Measurements from ENCODE around the gene KHDRBS1.
"Not testable (repeated sequence)": the region's sequence is repeated elsewhere in the genome, so short reads cannot be mapped to it uniquely, and the experiment has no call there.

KHDRBS1 gene, protein sequence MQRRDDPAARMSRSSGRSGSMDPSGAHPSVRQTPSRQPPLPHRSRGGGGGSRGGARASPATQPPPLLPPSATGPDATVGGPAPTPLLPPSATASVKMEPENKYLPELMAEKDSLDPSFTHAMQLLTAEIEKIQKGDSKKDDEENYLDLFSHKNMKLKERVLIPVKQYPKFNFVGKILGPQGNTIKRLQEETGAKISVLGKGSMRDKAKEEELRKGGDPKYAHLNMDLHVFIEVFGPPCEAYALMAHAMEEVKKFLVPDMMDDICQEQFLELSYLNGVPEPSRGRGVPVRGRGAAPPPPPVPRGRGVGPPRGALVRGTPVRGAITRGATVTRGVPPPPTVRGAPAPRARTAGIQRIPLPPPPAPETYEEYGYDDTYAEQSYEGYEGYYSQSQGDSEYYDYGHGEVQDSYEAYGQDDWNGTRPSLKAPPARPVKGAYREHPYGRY

DNA sequence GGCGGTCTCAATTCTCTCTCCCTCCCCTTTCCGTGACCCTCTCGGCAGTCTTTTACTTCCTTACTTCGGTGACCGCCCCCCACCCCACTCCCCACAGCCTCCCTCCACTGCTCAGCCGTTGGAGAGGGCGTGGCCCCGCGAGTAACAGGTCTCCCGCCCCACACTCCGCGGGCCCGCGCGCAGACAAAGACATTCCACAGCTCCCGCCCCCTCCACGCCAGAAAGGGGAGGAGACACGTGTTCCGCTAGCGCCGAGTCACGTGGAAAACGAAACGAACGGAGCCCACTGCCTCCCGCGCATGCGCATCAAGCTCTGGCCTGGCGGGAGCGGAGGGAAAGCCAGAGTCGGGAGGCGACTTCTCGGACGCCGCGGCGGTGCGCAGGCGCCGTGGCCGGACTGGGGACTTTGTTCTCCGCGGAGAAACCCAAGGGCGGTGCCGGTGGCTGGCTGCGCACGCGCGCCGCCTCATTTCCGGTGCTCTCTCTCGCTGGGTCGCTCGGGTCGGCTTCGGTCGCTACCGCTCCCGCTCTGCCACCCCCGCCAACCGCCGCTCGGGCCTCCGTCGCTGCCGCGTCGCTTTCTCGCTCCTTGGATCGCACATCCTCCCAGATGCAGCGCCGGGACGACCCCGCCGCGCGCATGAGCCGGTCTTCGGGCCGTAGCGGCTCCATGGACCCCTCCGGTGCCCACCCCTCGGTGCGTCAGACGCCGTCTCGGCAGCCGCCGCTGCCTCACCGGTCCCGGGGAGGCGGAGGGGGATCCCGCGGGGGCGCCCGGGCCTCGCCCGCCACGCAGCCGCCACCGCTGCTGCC lies at the start of gene KHDRBS1:
Gene KHDRBS1 (plus strand): TSS at position 483 of the 813 bp plus-strand sequence. CDS start 128 bp downstream, at position 611.
- peak; percentile 99 for DNase-seq (ENCODE audit: low read depth)

DNA sequence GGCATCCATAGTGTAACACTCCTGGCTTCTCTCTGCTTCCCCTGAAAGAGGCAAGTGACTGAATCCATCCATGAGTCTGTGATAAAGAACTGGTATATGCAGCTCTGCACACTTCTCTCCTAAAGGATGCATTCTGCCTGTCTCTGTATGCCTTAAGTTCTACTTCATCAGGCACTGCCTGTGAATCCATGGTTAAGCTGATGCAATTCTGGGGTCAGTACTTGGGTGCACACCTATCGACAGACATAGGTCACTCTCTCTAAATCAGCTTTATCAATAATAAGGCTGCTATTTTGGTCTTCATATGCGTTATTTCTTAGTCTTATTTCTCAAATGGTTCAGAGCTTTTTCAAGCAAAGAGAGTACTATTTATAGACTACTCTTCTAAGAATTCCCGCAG lies 42.8 kb upstream of the KHDRBS1 start:
- DNase-seq (ENCODE audit: low read depth): no peak

DNA sequence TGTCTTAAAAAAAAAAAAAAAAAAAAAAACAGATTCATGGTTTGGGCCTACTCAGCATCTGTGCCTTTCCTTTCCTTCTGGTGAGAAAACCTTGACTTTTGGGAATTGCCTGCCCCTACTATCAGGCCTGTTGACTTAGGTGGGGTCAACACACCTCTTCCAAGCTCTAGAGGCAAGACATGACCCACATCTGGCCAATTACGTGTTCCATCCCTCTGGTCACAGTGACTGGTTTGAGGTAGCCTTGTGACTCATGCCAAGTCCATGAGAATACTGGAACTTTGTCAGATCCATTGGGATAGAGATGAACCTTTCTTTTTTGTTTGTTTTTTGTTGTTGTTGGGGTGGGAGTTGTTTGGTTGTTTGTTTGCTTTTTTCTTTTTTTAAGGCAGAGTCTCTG lies 37.3 kb upstream of the KHDRBS1 start:
- DNase-seq (ENCODE audit: low read depth): no peak

DNA sequence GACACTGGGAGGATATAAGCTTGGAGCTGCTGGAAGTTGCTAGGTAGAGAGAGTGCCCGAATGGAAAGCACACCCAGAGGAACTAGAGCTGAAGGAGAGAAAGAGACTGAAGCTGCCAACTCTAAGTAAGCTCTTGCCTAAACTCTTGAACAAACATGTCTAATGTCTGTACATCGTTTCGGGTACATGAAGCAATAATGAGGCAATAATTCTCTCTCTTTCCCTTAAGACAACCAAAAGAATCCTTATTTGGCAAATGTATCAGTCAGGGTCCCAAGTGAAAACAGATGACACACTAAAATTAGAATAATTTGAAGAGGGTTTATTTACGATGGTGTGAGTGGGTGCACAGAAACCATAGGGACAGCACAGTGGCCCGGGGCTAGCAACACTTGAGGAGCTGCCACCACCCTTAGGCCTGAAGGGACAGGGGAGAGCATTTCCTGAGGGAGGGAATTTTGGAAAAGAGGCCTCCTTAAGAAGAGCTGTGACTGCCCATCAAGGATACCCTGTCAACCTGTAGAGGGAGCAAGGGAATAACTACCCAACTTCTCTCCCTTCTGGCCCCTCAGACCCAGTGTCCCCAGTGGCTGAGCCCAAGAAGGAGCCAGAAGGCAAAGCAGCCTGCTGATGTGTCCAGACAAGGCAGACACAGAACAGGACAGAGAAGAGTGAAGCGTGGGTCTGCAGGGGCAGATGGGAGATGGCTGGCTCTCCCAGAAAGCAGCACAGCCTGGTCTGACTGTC lies 36.1 kb upstream of the KHDRBS1 start:
- DNase-seq (ENCODE audit: low read depth): peak; percentile 71

DNA sequence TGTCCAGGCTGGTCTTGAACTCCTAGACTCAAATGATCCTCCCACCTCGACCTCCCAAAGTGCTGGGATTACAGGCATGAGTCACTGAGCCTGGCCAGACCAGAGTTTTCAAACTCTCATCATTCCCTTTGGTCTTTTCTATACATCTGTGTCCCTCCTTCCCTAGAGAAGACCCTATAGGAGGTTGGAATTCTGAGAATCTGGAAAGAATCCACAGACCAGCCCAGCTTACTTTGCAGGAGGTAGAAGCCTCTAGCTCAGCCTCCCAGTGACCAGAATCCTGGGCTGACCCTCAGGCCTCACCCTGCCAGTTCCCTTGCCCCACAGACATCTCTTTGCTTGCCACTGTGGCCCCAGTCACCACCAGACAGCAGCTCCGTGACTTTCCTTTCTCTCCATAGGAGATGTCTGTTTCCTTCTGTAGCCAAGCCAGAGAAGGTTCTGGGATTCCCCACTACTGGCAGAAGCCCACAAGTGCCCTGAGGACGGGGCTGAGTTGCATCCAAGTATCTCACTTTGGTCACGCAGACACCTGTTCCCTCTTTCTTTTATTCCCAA lies 34.7 kb upstream of the KHDRBS1 start:
- no peak for DNase-seq (ENCODE audit: low read depth)

DNA sequence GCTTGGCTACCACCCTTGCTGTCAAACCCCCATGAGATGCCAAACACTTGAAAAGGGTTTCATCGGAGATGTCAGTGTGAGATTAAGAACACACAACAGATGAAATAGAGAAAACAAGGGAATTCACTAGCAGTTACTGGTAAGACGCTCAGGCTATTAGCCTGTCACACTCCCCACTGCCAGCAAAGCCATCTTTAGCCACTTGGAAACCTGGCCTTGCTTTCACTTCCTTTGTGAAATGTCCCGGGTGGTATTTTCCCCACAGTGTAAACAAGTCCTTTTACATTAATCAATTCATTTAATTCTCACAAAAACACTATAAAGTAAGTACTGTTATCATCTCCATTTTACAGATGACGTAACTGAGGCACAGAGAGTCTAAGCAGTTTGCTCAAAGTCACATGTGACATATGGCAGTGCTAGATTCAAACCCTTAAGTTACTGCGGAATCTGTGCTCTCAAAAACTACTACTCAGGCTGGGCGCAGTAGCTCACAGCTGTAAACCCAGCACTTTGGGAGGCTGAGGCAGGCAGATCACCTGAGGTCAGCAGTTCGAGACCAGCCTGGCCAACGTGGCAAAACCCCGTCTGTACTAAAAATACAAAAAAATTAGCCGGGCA lies 32.7 kb upstream of the KHDRBS1 start:
- DNase-seq (ENCODE audit: low read depth): no peak

DNA sequence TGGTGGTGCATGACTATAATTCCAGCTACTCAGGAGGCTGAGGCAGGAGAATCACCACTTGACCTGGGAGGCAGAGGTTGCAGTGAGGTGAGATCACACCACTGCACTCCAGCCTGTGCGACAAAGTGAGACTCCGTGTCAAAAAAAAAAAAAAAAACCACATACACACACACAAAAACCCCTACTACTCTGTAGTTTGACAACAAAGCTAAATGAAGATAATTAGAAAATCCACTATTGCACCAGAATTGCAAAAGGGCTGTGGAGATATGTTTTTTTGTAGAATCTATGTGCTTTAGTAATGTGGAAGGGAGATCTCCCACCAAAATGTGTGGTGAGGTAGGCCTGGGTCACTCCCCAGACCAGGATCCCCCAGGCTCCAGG lies 32.2 kb upstream of the KHDRBS1 start:
- DNase-seq (ENCODE audit: low read depth): no peak

DNA sequence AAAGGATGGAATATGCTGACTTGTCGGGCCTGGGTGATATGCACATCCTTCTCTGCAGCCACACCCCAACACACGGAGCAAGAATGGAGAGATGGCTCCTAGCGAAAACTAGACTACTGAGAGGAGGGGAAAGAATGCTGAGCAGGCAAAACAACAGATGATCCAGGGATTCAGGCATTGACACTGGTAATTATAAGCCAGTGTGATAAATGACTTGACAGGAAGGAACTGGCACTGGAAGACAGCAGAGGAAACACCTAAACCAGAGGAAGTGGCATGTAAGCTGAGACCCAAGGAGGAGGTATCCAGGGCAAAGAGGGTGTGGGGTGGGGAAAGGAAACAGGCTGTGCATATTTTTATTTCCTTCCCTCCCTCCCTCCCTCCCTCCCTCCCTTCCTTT lies 31.7 kb upstream of the KHDRBS1 start:
- DNase-seq (ENCODE audit: low read depth): no peak

DNA sequence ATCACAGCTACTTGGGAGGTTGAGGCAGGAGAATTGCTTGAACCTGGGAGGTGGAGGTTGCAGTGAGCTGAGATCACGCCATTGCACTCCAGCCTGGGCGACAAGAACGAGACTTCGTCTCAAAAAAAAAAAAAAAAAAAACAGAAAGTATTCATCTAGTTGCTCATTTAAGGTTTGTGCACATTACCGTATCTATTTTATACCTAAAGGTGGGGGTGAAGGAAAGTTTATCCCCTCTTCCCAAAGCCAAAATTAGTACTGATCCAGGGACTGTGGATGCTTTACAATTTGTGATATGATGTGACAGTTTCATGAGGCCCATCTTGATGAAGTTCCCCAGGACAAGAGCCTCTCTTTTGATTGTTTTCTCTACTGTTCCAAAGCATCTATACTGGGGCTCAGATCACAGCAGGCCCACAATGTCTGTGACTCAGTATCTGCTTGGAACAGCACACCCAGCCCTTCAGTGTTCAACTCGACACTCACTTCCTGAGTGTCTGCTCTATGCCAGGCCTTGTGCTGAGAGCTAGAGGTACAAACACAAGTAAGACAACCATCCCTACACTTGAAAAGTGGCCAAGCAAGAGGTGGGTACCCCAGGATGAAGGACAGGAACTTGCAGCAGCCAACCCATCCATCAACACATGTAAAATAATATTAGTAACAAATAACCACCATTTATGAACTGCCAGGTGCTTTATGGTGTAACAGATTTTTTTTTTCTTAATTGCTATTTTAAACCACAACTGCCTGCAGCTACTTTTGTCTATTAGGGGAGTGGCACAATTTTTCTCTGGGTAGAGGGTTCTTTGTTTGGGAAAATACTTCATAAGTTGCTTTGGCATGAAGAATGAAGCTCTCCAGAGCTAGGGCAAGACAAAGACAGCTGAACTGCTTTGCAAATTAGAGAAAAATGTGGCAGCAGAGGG lies 29.0 kb upstream of the KHDRBS1 start:
- peak; percentile 7 for DNase-seq (ENCODE audit: low read depth)

DNA sequence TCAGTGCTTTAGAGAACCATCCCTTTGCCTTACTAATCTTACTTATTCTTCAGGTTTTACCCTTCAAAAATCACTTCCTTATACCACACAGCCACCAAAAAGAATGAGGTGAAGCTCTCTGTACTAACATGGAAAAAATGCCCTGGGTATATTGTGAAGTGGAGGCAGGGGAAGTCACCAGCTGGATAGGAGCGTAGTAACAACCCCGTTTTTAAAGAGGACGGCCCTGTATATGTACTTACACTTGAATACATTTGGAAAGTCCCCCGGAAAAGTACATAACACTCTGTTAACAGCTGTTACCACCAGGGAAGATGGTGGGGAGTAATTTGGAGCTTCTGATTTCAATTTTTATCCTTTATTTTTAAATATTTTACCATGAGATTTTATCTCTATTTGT lies 28.2 kb upstream of the KHDRBS1 start:
- no peak for DNase-seq (ENCODE audit: low read depth)

DNA sequence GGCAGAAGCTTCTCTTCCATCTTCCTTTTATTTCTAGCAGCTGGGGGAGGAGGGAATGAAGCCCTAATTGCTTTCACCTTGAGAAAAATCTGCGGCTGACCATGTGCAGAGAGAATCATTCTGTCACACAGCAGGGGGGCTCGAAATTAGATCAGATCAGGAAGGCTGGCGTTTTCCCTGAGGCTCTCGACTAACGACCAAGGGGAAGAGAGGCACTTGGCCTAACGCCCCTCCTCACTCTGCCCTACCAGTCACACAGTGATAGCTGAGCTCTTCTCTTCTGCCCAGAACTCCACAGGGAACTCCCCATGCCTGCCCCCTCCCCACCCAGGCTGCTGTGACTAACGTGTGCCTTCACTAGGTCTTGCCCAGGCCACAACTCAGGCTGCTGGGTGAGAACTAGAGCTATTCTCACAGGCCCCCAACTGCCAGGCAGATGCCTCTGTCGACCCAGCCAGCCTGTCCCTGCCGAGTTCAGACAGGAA lies 26.5 kb upstream of the KHDRBS1 start:
- DNase-seq (ENCODE audit: low read depth): no peak

DNA sequence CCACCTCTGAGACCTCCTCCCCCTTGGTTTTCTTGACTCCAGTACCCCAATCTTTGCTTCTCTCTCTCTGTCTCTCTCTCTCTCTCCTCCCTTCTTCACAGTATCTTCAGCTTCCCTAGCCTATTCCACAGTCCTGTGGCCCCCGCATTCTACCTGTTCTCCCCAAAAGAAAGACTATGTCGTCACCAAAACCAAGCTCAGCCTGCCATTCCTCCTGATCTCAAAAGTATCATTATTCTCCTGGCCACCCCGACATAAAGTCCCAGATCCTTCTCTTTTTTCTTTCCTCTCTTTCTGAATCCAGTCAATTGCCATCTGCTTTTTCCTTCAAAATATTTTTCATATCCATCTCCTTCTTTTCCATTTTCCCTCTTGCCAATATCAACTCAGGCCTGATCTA lies 23.7 kb upstream of the KHDRBS1 start:
- no peak for DNase-seq (ENCODE audit: low read depth)

DNA sequence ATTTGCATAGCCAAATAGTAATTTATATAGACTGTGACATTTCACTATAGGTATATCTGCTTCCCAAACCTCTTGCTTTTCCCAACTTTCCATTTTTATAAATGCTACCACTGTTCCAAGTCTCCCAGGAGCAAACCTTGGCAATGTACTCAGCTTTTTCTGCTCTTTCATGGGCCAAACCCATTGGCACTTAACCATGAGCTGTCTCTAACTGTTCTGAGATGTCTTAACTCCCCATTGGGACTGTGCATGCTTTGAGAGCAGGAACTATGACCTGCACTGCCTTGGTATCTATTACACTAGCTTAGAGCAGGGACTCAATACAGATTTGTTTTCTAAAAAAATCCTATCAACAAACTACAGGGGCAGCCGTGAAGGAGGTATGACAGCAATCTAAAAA lies 22.5 kb upstream of the KHDRBS1 start:
- DNase-seq (ENCODE audit: low read depth): no peak

DNA sequence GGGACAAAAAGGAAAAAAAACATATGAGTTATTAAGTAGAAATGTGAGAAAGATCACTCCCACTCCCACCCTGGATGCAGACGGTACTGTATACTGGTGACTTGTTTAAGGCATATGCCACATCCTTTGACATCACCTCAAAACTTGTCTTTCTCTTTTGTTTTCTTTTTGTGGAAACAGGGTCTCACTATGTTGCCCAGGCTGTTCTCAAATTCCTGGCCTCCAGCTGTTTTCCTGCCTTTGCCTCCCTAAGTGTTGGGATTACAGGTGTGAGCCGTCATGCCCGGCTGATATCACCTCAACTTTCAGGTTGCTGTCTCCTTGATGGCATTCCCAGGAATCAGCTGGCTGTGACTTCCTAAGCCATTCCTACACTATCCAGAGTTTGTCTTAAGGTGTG lies 18.4 kb upstream of the KHDRBS1 start:
- DNase-seq (ENCODE audit: low read depth): no peak

DNA sequence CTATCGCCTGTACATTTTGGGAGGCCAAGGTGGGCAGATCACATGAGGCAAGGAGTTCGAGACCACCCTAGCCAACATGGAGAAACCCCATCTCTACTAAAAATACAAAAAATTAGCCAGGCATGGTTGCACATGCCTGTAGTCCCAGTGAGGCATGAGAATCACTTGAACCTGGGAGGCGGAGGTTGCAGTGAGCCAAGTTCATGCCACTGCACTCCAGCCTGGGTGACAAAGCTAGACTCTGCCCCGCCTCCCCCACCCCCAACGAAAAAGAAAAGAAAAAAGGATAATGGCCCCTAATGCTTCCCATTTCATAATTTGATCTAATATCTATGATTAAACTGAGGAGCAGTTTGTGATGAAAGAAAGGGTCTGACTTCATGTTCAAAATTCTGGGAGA lies 17.5 kb upstream of the KHDRBS1 start:
- DNase-seq (ENCODE audit: low read depth): not testable (repeated sequence)

DNA sequence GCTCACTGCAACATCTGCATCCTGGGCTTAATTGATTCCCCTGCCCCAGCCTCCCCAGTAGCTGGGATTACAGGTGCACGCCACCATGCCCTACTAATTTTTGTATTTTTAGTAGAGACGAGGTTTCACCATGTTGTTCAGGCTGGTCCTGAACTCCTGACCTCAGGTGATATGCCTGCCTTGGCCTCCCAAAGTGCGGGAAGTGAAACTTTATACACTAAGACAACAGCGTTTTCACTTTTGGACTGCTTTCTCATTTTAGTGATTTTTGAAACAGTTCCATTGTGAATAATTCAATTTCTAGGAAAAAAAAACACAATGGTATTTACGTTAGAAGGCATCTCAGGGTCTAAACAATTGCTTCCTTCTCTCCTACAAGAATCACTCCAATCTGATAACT lies 11.8 kb upstream of the KHDRBS1 start:
- no peak for DNase-seq (ENCODE audit: low read depth)

DNA sequence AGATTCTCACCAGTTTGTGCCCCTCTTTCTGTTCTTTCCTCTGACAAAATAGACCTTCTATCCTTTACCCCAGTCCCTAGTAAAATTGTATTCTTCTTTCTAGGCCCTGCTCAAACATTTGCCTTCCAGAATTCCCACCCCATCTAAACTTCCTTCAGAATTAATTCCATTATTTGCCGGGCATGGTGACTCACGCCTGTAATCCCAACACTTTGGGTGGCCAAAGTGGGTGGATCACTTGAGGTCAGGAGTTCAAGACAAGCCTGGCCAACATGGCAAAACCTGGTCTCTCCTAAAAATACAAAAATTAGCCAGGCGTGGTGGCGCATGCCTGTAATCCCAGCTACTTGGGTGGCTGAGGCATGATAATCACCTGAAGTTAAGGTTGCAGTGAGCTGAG lies 11.4 kb upstream of the KHDRBS1 start:
- DNase-seq (ENCODE audit: low read depth): not testable (repeated sequence)

DNA sequence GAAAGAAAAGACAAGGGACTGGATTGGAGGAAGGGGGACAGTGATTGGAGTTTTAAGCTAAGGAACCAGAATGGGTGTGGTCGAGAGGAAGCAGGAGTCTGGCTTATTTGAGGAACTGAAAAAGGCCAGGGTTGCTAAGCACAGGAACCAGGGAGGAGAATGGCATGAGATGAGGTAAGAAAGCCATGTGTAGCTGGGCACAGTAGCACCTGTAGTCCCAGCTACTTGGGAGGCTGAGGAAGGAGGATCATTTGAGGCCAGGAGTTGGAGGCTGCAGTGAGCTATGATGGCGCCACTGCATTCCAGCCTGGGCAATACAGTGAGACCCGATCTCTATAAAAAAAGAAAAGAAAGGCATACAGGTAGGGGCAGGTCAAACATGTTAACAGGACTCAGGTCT lies 8.1 kb upstream of the KHDRBS1 start:
- DNase-seq (ENCODE audit: low read depth): no peak

DNA sequence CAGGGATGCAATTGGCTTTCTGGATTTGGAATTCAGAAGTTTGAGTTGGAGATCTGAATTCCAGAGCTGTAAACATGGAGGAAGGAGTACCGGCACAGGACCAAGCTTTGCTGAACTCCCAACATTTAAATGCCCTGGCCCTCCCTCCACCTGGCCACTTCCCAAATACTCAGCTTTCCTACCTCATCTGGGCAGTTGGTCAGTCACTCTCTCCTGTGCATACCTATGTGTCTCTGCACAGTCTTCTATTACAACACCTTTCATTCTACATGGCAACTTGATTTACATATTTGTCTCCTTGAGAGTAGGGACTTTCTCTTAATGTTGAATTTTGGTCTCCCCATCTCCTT lies 6.1 kb upstream of the KHDRBS1 start:
- DNase-seq (ENCODE audit: low read depth): no peak

DNA sequence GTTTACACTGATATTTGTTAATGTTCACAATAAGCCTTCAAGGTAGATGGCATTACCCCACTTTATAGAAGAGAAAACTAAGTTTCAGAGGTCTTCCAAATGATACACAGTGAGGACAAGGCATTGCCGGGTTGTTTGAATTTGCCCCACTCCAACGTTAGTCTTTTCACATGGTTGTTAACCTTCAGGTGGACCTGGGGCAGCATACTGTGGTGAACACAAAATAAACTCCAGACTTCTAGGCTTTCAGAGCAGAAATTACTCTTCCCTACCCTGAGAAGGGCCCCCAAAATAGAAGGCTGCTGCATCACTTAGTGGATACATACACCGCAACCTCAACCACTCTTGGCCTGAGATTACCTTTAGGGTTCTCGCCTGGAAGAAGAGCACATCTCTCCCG lies 3.4 kb upstream of the KHDRBS1 start:
- no peak for DNase-seq (ENCODE audit: low read depth)
